GM10248 (cell line): Measurements from ENCODE around the gene DAGLA.

Experiments used
- CTCF ChIA-PET: fragments of 300-600 bp; sonication (Branson Sonifier 250); formaldehyde crosslinking; extraction: SDS; loops from one replicate; lab custom pipeline; 2021; ENCODE audit warnings: antibody characterized with exemption; lab: Yijun Ruan, JAX
- POLR2A ChIA-PET: fragments of 350-650 bp; sonication (Branson Sonifier 250); formaldehyde crosslinking; extraction: SDS; loops from one replicate; lab custom pipeline; 2020; ENCODE audit warnings: antibody characterized with exemption; lab: Yijun Ruan, JAX
- DNase-seq: peaks from one replicate; pipeline ENCODE4 v3.0.0; 2012; ENCODE audit errors: extremely low spot score
- CTCF ChIP-seq: IDR thresholded peaks from 2 replicates; pipeline ENCODE4 v1.5.1; 2012; ENCODE audit warnings: mild to moderate bottlenecking, low read depth; ENCODE audit errors: extremely low read depth, missing control alignments, control extremely low read depth

Gene DAGLA

GRCh38 chr11:61679296-61679695 is 895 bp upstream of the DAGLA start:
- POLR2A ChIA-PET: no interaction called here
- no peak for TF ChIP-seq CTCF
- CTCF ChIA-PET: interaction anchor here (0.7 to 1.2 kb wide), 5 partner anchors 9 to 112 kb away, joined by 3 to 6 read pairs (median 3); no protein-coding TSS in a partner anchor
- no peak for DNase-seq

GRCh38 chr11:61680622-61681221 is 531 bp downstream of the DAGLA start:
- TF ChIP-seq CTCF: no peak
- DNase-seq: no peak
- ChIA-PET CTCF (interaction anchor here (1.1 to 4.2 kb wide), 5 partner anchors 34 to 57 kb away, joined by 3 to 21 read pairs (median 3); no protein-coding TSS in a partner anchor), POLR2A (no interaction called here)

- CTCF ChIA-PET: interaction anchor here (1.0 to 4.2 kb wide), 7 partner anchors 20 to 51 kb away, joined by 3 to 21 read pairs (median 3); no protein-coding TSS in a partner anchor
- DNase-seq: no peak
- no peak for TF ChIP-seq CTCF
Observed at GRCh38 chr11:61682093-61682732, 2.0 kb downstream of the DAGLA start.

GRCh38 chr11:61682906-61683675 is 2.9 kb downstream of the DAGLA start:
- ChIA-PET POLR2A (no interaction called here), CTCF (interaction anchor here (0.9 to 4.2 kb wide), 6 partner anchors 12 to 64 kb away, joined by 3 to 21 read pairs (median 4); no protein-coding TSS in a partner anchor)
- no peak for DNase-seq
- TF ChIP-seq CTCF: no peak

More at GRCh38 chr11:61682093-61682732, 2.0 kb downstream of the DAGLA start:
- POLR2A ChIA-PET: no interaction called here

- no peak for TF ChIP-seq CTCF
- CTCF ChIA-PET: interaction anchor here (1.2 to 4.2 kb wide), 4 partner anchors 45 to 63 kb away, joined by 3 to 21 read pairs (median 5); no protein-coding TSS in a partner anchor
- DNase-seq: no peak
- POLR2A ChIA-PET: no interaction called here
Observed at GRCh38 chr11:61683961-61684869, 4.0 kb downstream of the DAGLA start.
